Activated naive CD4-positive, alpha-beta T cell treated with anti-CD3 and anti-CD28 coated beads, Interleukin-2, amount 50 U/mL, for 24 hours (primary cell): Measurements from ENCODE around the gene P3R3URF.

Source experiments
- H3K27ac Mint-ChIP-seq: one replicate; pipeline ENCODE4 v1.8.0; 2021; ENCODE audit warnings: mild to moderate bottlenecking, mixed read lengths
- H3K27me3 Mint-ChIP-seq: one replicate; pipeline ENCODE4 v1.8.0; 2021; ENCODE audit warnings: mixed read lengths
- H3K36me3 Mint-ChIP-seq: one replicate; pipeline ENCODE4 v1.8.0; 2021; ENCODE audit warnings: mixed read lengths
- H3K4me1 Mint-ChIP-seq: one replicate; pipeline ENCODE4 v1.8.0; 2021; ENCODE audit warnings: mixed read lengths
- H3K4me3 Mint-ChIP-seq: one replicate; pipeline ENCODE4 v1.8.0; 2021; ENCODE audit warnings: mild to moderate bottlenecking, mixed read lengths
- H3K9me3 Mint-ChIP-seq: one replicate; pipeline ENCODE4 v1.8.0; 2021; ENCODE audit warnings: mixed read lengths

The P3R3URF gene

GRCh38 chr1:46166521-46167462, 9.5 kb downstream of the P3R3URF start:
- peak overlapping the region; percentile 95 for H3K27ac Mint-ChIP-seq

GRCh38 chr1:46160212-46160611, 16.1 kb downstream of the P3R3URF start:
- Mint-ChIP-seq H3K36me3 (no peaks in the 10 kb centered on the region), H3K27ac (no peak overlapping the region), H3K4me1 (no peaks in the 10 kb centered on the region), H3K9me3 (no peaks in the 10 kb centered on the region), H3K4me3 (no peak overlapping the region), H3K27me3 (no peaks in the 10 kb centered on the region)

More at GRCh38 chr1:46166521-46167462, 9.5 kb downstream of the P3R3URF start:
- Mint-ChIP-seq H3K36me3 (no peaks in the 10 kb centered on the region), H3K9me3 (no peaks in the 10 kb centered on the region), H3K4me3 (peak overlapping the region; percentile 89), H3K27me3 (no peaks in the 10 kb centered on the region), H3K4me1 (peaks cover 19% of the 10 kb centered on the region)

- no peak overlapping the region for H3K27ac Mint-ChIP-seq
- no peaks in the 10 kb centered on the region for H3K9me3 Mint-ChIP-seq
- no peaks in the 10 kb centered on the region for H3K27me3 Mint-ChIP-seq
- no peak overlapping the region for H3K4me3 Mint-ChIP-seq
- H3K4me1 Mint-ChIP-seq, result no peaks in the 10 kb centered on the region
- no peaks in the 10 kb centered on the region for H3K36me3 Mint-ChIP-seq
Observed at GRCh38 chr1:46159516-46159915, 16.8 kb downstream of the P3R3URF start.

- Mint-ChIP-seq H3K4me3 (no peak overlapping the region), H3K27me3 (no peaks in the 10 kb centered on the region), H3K36me3 (no peaks in the 10 kb centered on the region), H3K4me1 (no peaks in the 10 kb centered on the region), H3K9me3 (no peaks in the 10 kb centered on the region), H3K27ac (no peak overlapping the region)
Observed at GRCh38 chr1:46158312-46159281, 17.7 kb downstream of the P3R3URF start.

- no peaks in the 10 kb centered on the region for H3K36me3 Mint-ChIP-seq
- H3K27me3 Mint-ChIP-seq, result no peaks in the 10 kb centered on the region
- H3K27ac Mint-ChIP-seq, result no peak overlapping the region
- no peaks in the 10 kb centered on the region for H3K9me3 Mint-ChIP-seq
- no peaks in the 10 kb centered on the region for H3K4me1 Mint-ChIP-seq
- no peak overlapping the region for H3K4me3 Mint-ChIP-seq
Observed at GRCh38 chr1:46157916-46158311, 18.4 kb downstream of the P3R3URF start.

GRCh38 chr1:46153732-46154131, 22.6 kb downstream of the P3R3URF start:
- Mint-ChIP-seq H3K36me3 (no peaks in the 10 kb centered on the region), H3K4me1 (no peaks in the 10 kb centered on the region), H3K9me3 (no peaks in the 10 kb centered on the region), H3K27me3 (no peaks in the 10 kb centered on the region), H3K27ac (no peak overlapping the region), H3K4me3 (no peak overlapping the region)

GRCh38 chr1:46153228-46153627, 23.1 kb downstream of the P3R3URF start:
- Mint-ChIP-seq H3K27me3 (no peaks in the 10 kb centered on the region), H3K36me3 (no peaks in the 10 kb centered on the region), H3K27ac (no peak overlapping the region), H3K9me3 (no peaks in the 10 kb centered on the region), H3K4me3 (no peak overlapping the region), H3K4me1 (no peaks in the 10 kb centered on the region)

GRCh38 chr1:46152016-46152415, 24.3 kb downstream of the P3R3URF start:
- no peaks in the 10 kb centered on the region for H3K36me3 Mint-ChIP-seq
- no peaks in the 10 kb centered on the region for H3K4me1 Mint-ChIP-seq
- no peak overlapping the region for H3K27ac Mint-ChIP-seq
- H3K9me3 Mint-ChIP-seq, result no peaks in the 10 kb centered on the region
- H3K4me3 Mint-ChIP-seq, result no peak overlapping the region
- H3K27me3 Mint-ChIP-seq, result no peaks in the 10 kb centered on the region

GRCh38 chr1:46150085-46150484, 26.2 kb downstream of the P3R3URF start:
- Mint-ChIP-seq H3K27me3 (no peaks in the 10 kb centered on the region), H3K4me3 (no peak overlapping the region), H3K36me3 (no peaks in the 10 kb centered on the region), H3K4me1 (no peaks in the 10 kb centered on the region), H3K9me3 (no peaks in the 10 kb centered on the region), H3K27ac (no peak overlapping the region)

GRCh38 chr1:46148318-46148717, 28.0 kb downstream of the P3R3URF start:
- Mint-ChIP-seq H3K9me3 (no peaks in the 10 kb centered on the region), H3K36me3 (no peaks in the 10 kb centered on the region), H3K27me3 (no peaks in the 10 kb centered on the region), H3K27ac (no peak overlapping the region), H3K4me3 (no peak overlapping the region), H3K4me1 (no peaks in the 10 kb centered on the region)

GRCh38 chr1:46137916-46138315, 38.4 kb downstream of the P3R3URF start:
- peaks cover 14% of the 10 kb centered on the region for H3K4me1 Mint-ChIP-seq
- no peaks in the 10 kb centered on the region for H3K9me3 Mint-ChIP-seq
- no peak overlapping the region for H3K27ac Mint-ChIP-seq
- peaks cover 24% of the 10 kb centered on the region for H3K27me3 Mint-ChIP-seq
- no peak overlapping the region for H3K4me3 Mint-ChIP-seq
- peaks cover 1% of the 10 kb centered on the region for H3K36me3 Mint-ChIP-seq

GRCh38 chr1:46136711-46137110, 39.6 kb downstream of the P3R3URF start:
- Mint-ChIP-seq H3K4me1 (peaks cover 24% of the 10 kb centered on the region), H3K27ac (no peak overlapping the region), H3K36me3 (peaks cover 1% of the 10 kb centered on the region), H3K9me3 (no peaks in the 10 kb centered on the region), H3K4me3 (no peak overlapping the region), H3K27me3 (peaks cover 31% of the 10 kb centered on the region)

GRCh38 chr1:46134660-46135331, 41.5 kb downstream of the P3R3URF start:
- Mint-ChIP-seq H3K27me3 (peaks cover 41% of the 10 kb centered on the region), H3K4me3 (no peak overlapping the region), H3K36me3 (no peaks in the 10 kb centered on the region), H3K4me1 (peaks cover 31% of the 10 kb centered on the region), H3K27ac (peak overlapping the region; percentile 23), H3K9me3 (no peaks in the 10 kb centered on the region)

GRCh38 chr1:46133781-46134350, 42.4 kb downstream of the P3R3URF start:
- H3K9me3 Mint-ChIP-seq, result no peaks in the 10 kb centered on the region
- peaks cover 31% of the 10 kb centered on the region for H3K4me1 Mint-ChIP-seq
- H3K36me3 Mint-ChIP-seq, result peaks cover under 1% of the 10 kb centered on the region
- H3K27ac Mint-ChIP-seq, result no peak overlapping the region
- H3K4me3 Mint-ChIP-seq, result peak overlapping the region; percentile 93
- peaks cover 45% of the 10 kb centered on the region for H3K27me3 Mint-ChIP-seq

- peak overlapping the region; percentile 92 for H3K27ac Mint-ChIP-seq
- peaks cover 2% of the 10 kb centered on the region for H3K36me3 Mint-ChIP-seq
- peaks cover 31% of the 10 kb centered on the region for H3K4me1 Mint-ChIP-seq
- H3K9me3 Mint-ChIP-seq, result no peaks in the 10 kb centered on the region
- peaks cover 45% of the 10 kb centered on the region for H3K27me3 Mint-ChIP-seq
- H3K4me3 Mint-ChIP-seq, result peak overlapping the region; percentile 93
Observed at GRCh38 chr1:46133181-46133658, 43.1 kb downstream of the P3R3URF start.
